GM21825 (cell line): ENCODE results near the gene MAG.
A peak's percentile ranks its signal among the peaks of the same experiment; 100 is the strongest.

Experiments used
- ATAC-seq: cut with Tn5 transposase; IDR thresholded peaks from one replicate; pipeline ENCODE4 v1.9.1; 2021; ENCODE audit warnings: mild to moderate bottlenecking, moderate library complexity; ENCODE audit not compliant: unreplicated experiment

The MAG gene

GRCh38 chr19:35340431-35340830 is 48.5 kb downstream of the MAG start:
- no peak for ATAC-seq

GRCh38 chr19:35341006-35341405 is 49.0 kb downstream of the MAG start:
- ATAC-seq: no peak

GRCh38 chr19:35341565-35342225 is 49.7 kb downstream of the MAG start:
- ATAC-seq: no peak

GRCh38 chr19:35342430-35342829 is 50.5 kb downstream of the MAG start:
- ATAC-seq: no peak

GRCh38 chr19:35344511-35345031 is 52.6 kb downstream of the MAG start:
- ATAC-seq: no peak

- no peak for ATAC-seq
These were observed 53.7 kb downstream of the MAG start for GRCh38 chr19:35345671-35346111.

GRCh38 chr19:35346193-35347052 is 54.5 kb downstream of the MAG start:
- ATAC-seq: peak; percentile 32

GRCh38 chr19:35347171-35347929 is 55.4 kb downstream of the MAG start, which contains the start of gene FFAR1:
FFAR1 (plus strand) TSS chr19:35347902; CDS start chr19:35351552, 3,650 bp downstream.
- peak; percentile 45 for ATAC-seq

- no peak for ATAC-seq
These were observed 56.0 kb downstream of the MAG start for GRCh38 chr19:35347930-35348298.

GRCh38 chr19:35348911-35349611 is 57.1 kb downstream of the MAG start:
- no peak for ATAC-seq

- no peak for ATAC-seq
These were observed 57.9 kb downstream of the MAG start for GRCh38 chr19:35349614-35350521.

GRCh38 chr19:35350591-35350990 is 58.6 kb downstream of the MAG start:
- no peak for ATAC-seq

GRCh38 chr19:35351411-35352176 is 59.6 kb downstream of the MAG start:
- no peak for ATAC-seq

GRCh38 chr19:35352177-35352447 is 60.2 kb downstream of the MAG start:
- ATAC-seq: no peak

GRCh38 chr19:35352448-35353304 is 60.7 kb downstream of the MAG start:
- peak; percentile 41 for ATAC-seq

GRCh38 chr19:35353635-35354034 is 61.7 kb downstream of the MAG start:
- no peak for ATAC-seq

GRCh38 chr19:35354898-35355297 is 62.9 kb downstream of the MAG start:
- no peak for ATAC-seq

GRCh38 chr19:35355791-35356460 is 64.0 kb downstream of the MAG start:
- ATAC-seq: no peak
